GM23338 (cell line): Measurements from ENCODE around the gene BCAS1. TPM values are rescaled to one million over a fixed set of nuclear protein-coding genes. Genes with fewer than 3 reads are reported as not detected.

Experiments used
- ATAC-seq: fragments of 200-7000 bp; cut with Tn5 transposase; 3 replicates; pipeline ENCODE4 v1.9.1; 2020
- DNase-seq: peaks from one replicate; pipeline ENCODE4 v3.0.0-alpha.2; 2015; ENCODE audit warnings: low spot score
- H2AFZ ChIP-seq: fragments of 200-600 bp; sonication (generic); 2 replicates; pipeline ENCODE4 v1.8.0; 2016; ENCODE audit warnings: antibody characterized with exemption, mild to moderate bottlenecking, moderate library complexity
- H3F3A ChIP-seq: fragments of 200-600 bp; sonication (generic); replicated peaks from 2 replicates; pipeline ENCODE4 v1.8.0; 2017; ENCODE audit warnings: antibody characterized with exemption, mixed run types, low read depth
- H3K27ac ChIP-seq: fragments of 200-600 bp; sonication (generic); 2 replicates; pipeline ENCODE4 v1.6.1; 2016; ENCODE audit warnings: low read depth
- H3K27me3 ChIP-seq: fragments of 200-600 bp; sonication (generic); 2 replicates; pipeline ENCODE4 v1.8.0; 2016; ENCODE audit warnings: mild to moderate bottlenecking, mixed run types, moderate library complexity; ENCODE audit not compliant: insufficient read depth
- H3K36me3 ChIP-seq: fragments of 200-600 bp; sonication (generic); 2 replicates; pipeline ENCODE4 v1.8.0; 2016; ENCODE audit warnings: mild to moderate bottlenecking; ENCODE audit not compliant: insufficient read depth
- H3K4me1 ChIP-seq: fragments of 200-600 bp; sonication (generic); 2 replicates; pipeline ENCODE4 v1.8.0; 2016; ENCODE audit warnings: mild to moderate bottlenecking, moderate library complexity; ENCODE audit not compliant: insufficient read depth
- H3K4me2 ChIP-seq: fragments of 200-600 bp; sonication (generic); 2 replicates; pipeline ENCODE4 v1.7.1; 2017; ENCODE audit warnings: mixed run types
- H3K4me3 ChIP-seq: fragments of 200-600 bp; sonication (generic); 2 replicates; pipeline ENCODE4 v1.6.1; 2016; ENCODE audit warnings: mixed run types
- H3K79me2 ChIP-seq: fragments of 200-600 bp; sonication (generic); replicated peaks from 2 replicates; pipeline ENCODE4 v1.8.0; 2017; ENCODE audit warnings: mild to moderate bottlenecking; ENCODE audit not compliant: insufficient read depth
- H3K9me2 ChIP-seq: fragments of 200-600 bp; sonication (generic); 2 replicates; pipeline ENCODE4 v1.8.0; 2017; ENCODE audit not compliant: insufficient read depth
- H4K20me1 ChIP-seq: fragments of 200-600 bp; sonication (generic); replicated peaks from 2 replicates; pipeline ENCODE4 v1.8.0; 2017; ENCODE audit warnings: mild to moderate bottlenecking; ENCODE audit not compliant: insufficient read depth
- H3K27ac Mint-ChIP-seq: 2 replicates; pipeline ENCODE4 v1.8.0; 2020; ENCODE audit warnings: inconsistent platforms, mild to moderate bottlenecking, moderate library complexity, mixed read lengths
- H3K27me3 Mint-ChIP-seq: 3 replicates; pipeline ENCODE4 v1.8.0; 2022; ENCODE audit warnings: low read depth, mild to moderate bottlenecking, moderate library complexity, mixed read lengths, inconsistent platforms; ENCODE audit not compliant: insufficient read depth, poor library complexity
- H3K36me3 Mint-ChIP-seq: 3 replicates; pipeline ENCODE4 v1.8.0; 2021; ENCODE audit warnings: low read depth, mild to moderate bottlenecking, inconsistent platforms, moderate library complexity, mixed read lengths
- H3K4me1 Mint-ChIP-seq: 3 replicates; pipeline ENCODE4 v1.8.0; 2020; ENCODE audit warnings: mild to moderate bottlenecking, inconsistent platforms, mixed read lengths
- H3K4me3 Mint-ChIP-seq: 3 replicates; pipeline ENCODE4 v1.8.0; 2021; ENCODE audit warnings: moderate library complexity, mild to moderate bottlenecking, inconsistent platforms, mixed read lengths
- H3K9me3 Mint-ChIP-seq: 3 replicates; pipeline ENCODE4 v1.8.0; 2020; ENCODE audit warnings: moderate library complexity, mild to moderate bottlenecking, inconsistent platforms, mixed read lengths
- CREB1 ChIP-seq: fragments of 250-450 bp; sonication (Bioruptor Pico); IDR thresholded peaks from 2 replicates; pipeline ENCODE4 v1.5.0; 2020; ENCODE audit warnings: low read depth, mild to moderate bottlenecking, moderate library complexity
- ETS1 ChIP-seq: IDR thresholded peaks from 2 replicates; pipeline ENCODE4 v1.6.1; 2016; ENCODE audit warnings: antibody characterized with exemption
- EZH2 ChIP-seq: fragments of 200-600 bp; sonication (generic); IDR thresholded peaks from one replicate; pipeline ENCODE4 v1.8.0; 2017; ENCODE audit warnings: antibody characterized with exemption, mild to moderate bottlenecking, low read depth; ENCODE audit not compliant: unreplicated experiment
- EZH2phosphoT487 ChIP-seq: fragments of 200-600 bp; sonication (generic); IDR thresholded peaks from one replicate; pipeline ENCODE4 v1.8.1; 2018; ENCODE audit warnings: antibody characterized with exemption; ENCODE audit not compliant: unreplicated experiment
- JUNB ChIP-seq: IDR thresholded peaks from one replicate; pipeline ENCODE4 v1.6.1; 2016; ENCODE audit warnings: antibody characterized with exemption; ENCODE audit not compliant: unreplicated experiment
- POLR2AphosphoS5 ChIP-seq: IDR thresholded peaks from 2 replicates; pipeline ENCODE4 v1.6.1; 2016; ENCODE audit warnings: antibody characterized with exemption, low read depth
- STAT1 ChIP-seq: IDR thresholded peaks from one replicate; pipeline ENCODE4 v1.6.1; 2016; ENCODE audit warnings: antibody characterized with exemption; ENCODE audit not compliant: unreplicated experiment
- ZNF114 ChIP-seq: fragments of 250-450 bp; sonication (Bioruptor Pico); IDR thresholded peaks from 2 replicates; pipeline ENCODE4 v1.5.0; 2020; ENCODE audit warnings: mild to moderate bottlenecking, moderate library complexity
- ZNF331 ChIP-seq: fragments of 250-450 bp; sonication (Bioruptor Pico); IDR thresholded peaks from 2 replicates; pipeline ENCODE4 v1.5.0; 2020; ENCODE audit warnings: low read depth, mild to moderate bottlenecking, moderate library complexity
- ZNF462 ChIP-seq: fragments of 250-450 bp; sonication (Bioruptor Pico); IDR thresholded peaks from 2 replicates; pipeline ENCODE4 v1.5.0; 2020; ENCODE audit warnings: mild to moderate bottlenecking, moderate library complexity
- polyA plus RNA-seq: library from polyadenylated mRNA; unstranded; fragments of >200 nt; fragmentation: Nextera tagmentation; extraction: Ambion mirVana; gene quantifications from 2 replicates; pipeline ENCODE4 v1.2.1, GENCODE V29; 2016
- total RNA-seq: library from RNA; depleted of rRNA; stranded (reverse); fragments of >200 nt; shearing (Covaris generic); gene quantifications from 2 replicates; pipeline ENCODE4 v1.2.3, GENCODE V29; 2014
- TF ChIP-seq, protein P1 (sequence below), 2 experiments: fragments of 200-600 bp in 1 of 2; sonication (generic) in 1 of 2; conservative IDR thresholded peaks; 2 replicates each; pipeline versions ENCODE4 v1.5.1 to v1.6.1; 2016 to 2017; ENCODE audit warnings: antibody characterized with exemption in 2 of 2, low read depth in 2 of 2, mild to moderate bottlenecking in 2 of 2, moderate library complexity in 1 of 2

BCAS1 gene
- total and polyA plus RNA-seq, 2 experiments from 2014 or later, result 0.17 to 0.19 TPM

DNA sequence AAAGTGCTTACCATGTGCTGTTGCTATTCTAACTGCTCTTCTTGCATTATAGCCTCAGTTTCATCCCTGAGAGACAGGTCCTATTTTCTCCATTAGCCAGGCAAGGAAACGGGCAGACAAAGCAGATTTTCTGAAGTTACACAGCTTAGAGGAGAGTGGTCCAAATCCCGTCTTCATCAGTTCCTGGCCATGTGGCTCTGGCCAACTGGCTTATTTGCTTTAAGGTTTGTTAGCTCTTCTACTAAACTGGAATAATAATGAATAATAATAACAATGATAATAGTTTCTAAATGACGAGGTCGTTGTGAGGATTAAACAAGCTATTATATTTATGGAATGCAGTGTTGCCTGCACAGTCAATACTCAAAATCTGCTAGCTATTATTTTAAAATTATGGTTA is 35.8 kb upstream of the BCAS1 start (continued):
- TF ChIP-seq STAT1 (no peak), ZNF331 (CRISPR knock-in tag) (no peak), ETS1 (no peak), JUNB (no peak), EZH2phosphoT487 (no peak), POLR2AphosphoS5 (no peak), CREB1 (CRISPR knock-in tag) (no peak), EZH2 (no peak)
- TF ChIP-seq, protein P1, sequence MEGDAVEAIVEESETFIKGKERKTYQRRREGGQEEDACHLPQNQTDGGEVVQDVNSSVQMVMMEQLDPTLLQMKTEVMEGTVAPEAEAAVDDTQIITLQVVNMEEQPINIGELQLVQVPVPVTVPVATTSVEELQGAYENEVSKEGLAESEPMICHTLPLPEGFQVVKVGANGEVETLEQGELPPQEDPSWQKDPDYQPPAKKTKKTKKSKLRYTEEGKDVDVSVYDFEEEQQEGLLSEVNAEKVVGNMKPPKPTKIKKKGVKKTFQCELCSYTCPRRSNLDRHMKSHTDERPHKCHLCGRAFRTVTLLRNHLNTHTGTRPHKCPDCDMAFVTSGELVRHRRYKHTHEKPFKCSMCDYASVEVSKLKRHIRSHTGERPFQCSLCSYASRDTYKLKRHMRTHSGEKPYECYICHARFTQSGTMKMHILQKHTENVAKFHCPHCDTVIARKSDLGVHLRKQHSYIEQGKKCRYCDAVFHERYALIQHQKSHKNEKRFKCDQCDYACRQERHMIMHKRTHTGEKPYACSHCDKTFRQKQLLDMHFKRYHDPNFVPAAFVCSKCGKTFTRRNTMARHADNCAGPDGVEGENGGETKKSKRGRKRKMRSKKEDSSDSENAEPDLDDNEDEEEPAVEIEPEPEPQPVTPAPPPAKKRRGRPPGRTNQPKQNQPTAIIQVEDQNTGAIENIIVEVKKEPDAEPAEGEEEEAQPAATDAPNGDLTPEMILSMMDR (conservative IDR thresholded peaks at IDR 0.05; ENCODE audit: low read depth in 2 of 2), result no peak

DNA sequence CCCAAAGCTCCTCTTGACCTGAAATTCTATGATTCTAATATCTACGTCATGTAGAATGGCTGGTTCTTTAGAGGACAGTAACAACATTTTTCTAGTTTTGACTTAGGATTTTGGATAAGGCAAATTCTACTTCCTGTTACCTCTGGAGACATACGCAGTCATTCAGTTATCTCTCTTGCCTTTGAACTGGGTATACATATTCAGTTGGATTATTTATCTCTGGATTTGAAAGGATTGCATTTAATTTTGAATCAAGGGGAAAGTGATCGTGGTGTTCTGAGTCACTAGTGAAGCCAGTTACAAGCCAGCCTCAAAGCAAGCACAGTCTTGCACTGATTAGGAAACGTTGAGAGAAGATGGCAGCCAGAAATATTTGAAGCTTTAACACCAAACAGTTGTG is 35.3 kb upstream of the BCAS1 start:
- ATAC-seq (no peak), DNase-seq (no peak)
- Mint-ChIP-seq H3K9me3 (no peaks in the 10 kb centered on the region), H3K4me1 (peaks cover 5% of the 10 kb centered on the region; the same call in 2 of the 3 replicates), H3K27me3 (peaks cover 3% of the 10 kb centered on the region), H3K4me3 (no peak overlapping the region), H3K27ac (no peak overlapping the region), H3K36me3 (no peaks in the 10 kb centered on the region)
- H3K9me2 ChIP-seq, result no peaks in the 10 kb centered on the region
- no peaks in the 10 kb centered on the region for H3K79me2 ChIP-seq
- H3K27me3 ChIP-seq, result no peaks in the 10 kb centered on the region
- H3K4me1 ChIP-seq, result no peaks in the 10 kb centered on the region
- no peaks in the 10 kb centered on the region for H4K20me1 ChIP-seq
- no peak overlapping the region for H2AFZ ChIP-seq
- no peak for TF ChIP-seq CREB1 (CRISPR knock-in tag)
- TF ChIP-seq, protein P1 (conservative IDR thresholded peaks at IDR 0.05; ENCODE audit: low read depth in 2 of 2), result no peak
- no peak for TF ChIP-seq POLR2AphosphoS5
- TF ChIP-seq ZNF462 (CRISPR knock-in tag), result no peak
- no peak for TF ChIP-seq ZNF114
- no peak for TF ChIP-seq ETS1
- H3F3A ChIP-seq, result no peaks in the 10 kb centered on the region
- no peak overlapping the region for H3K27ac ChIP-seq
- no peak overlapping the region for H3K4me3 ChIP-seq
- no peaks in the 10 kb centered on the region for H3K36me3 ChIP-seq
- no peak overlapping the region for H3K4me2 ChIP-seq
